Activated CD8-positive, alpha-beta memory T cell treated with anti-CD3 and anti-CD28 coated beads, Interleukin-2, amount 50 U/mL, for 1 hour (primary cell): ENCODE measurements around the gene NCAN.

Source experiments
- DNase-seq: peaks from one replicate; pipeline ENCODE4 v3.0.0-alpha.2; 2020; ENCODE audit errors: extremely low read depth

Gene NCAN

GRCh38 chr19:19285686-19286085, 73.9 kb downstream of the NCAN start:
- DNase-seq = no peak

DNA sequence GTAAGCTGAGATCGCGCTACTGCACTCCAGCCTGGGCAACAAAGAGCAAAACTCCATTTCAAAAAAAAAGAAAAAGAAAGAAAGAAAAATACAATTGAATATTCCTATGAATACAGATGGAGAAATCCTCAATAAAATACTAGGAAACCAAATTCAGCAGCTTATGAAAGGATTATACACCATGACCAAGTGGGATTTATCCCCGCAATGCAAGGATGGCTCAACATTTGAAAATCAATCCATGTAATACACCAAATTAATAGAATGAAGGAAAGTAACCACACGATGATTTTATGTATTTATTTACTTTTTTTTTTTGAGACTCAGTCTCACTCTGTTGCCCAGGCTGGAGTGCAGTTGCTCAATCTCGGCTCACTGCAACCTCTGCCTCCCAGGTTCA, 80.8 kb downstream of the NCAN start:
- DNase-seq = no peak

- DNase-seq = no peak
These were observed 83.2 kb downstream of the NCAN start for GRCh38 chr19:19294914-19295313.

DNA sequence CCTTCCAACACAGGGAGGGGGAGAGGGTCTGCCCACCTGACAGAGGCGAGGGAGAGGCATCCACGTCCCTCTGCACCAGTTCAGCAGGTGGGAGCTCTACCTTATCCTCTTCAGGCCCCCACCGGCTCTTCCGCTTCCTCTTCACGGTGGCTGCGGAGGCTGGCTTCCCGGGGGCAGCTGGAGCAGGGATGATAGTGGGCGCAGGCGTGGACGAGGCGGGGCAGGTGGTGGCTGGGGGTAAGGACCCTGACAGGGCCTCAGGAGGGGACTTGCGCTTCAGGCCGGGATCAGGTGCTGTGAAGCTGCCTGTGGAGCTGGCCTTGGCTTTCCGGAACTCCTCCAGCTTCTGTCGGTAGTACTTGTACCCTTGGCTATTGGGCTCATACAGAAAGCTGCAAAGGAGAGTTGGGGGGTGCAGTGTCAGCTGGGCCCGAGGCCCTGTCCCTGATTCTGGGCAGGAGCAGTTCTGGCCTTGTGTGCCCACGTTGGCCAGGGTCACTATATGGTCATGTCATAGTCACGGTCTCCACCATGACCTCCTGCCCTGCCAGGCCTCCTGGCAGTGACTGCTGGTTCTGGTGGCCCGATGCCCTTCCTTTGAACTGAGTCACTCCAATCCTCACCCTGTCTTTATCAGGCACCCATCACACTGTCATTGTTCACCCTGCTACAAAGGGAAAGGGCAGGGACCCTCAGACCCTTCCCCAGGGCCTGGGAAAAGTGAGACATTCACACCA, 85.4 kb downstream of the NCAN start:
- no peak for DNase-seq

DNA sequence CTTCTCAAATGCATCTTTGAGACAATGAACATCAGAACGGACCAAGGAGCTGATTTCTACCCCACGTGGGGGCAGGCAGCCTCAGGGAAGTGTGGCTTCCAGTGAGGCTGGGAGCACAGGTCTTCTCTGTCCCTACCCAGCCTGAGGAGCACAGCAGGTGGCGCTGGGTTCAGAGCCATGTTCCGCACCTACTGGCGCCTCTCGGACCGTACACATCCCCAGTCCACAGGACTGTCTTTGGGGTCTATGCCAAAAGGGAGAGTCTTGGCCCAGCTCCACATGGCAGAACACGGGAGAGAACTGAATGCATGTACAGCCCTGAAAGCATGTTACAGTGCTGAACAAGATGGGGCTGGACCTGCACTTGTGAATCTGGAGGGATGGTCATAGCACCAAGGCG, 86.0 kb downstream of the NCAN start:
- DNase-seq = no peak

DNA sequence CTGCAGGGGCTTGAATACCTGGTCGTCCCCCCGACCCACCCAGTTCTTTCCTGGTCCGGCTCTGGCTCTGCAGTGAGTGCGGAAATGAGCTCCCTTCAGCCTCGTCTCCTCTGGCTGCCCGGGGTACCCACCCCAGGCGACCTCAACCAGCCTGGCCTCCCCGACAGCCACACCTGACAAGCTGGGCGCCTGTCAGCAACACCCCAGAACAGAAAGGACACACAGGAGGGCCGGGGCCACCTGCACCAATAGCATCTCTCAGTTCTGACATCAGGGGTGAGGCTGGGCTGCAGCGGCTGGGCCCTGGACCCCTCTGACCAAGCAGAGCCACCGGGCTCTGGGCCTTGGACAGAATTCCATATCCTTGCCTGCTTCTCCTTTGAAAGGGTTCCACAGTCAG, 88.9 kb downstream of the NCAN start:
- DNase-seq = no peak
